Cardiac fibroblast (primary cell): ENCODE data around the gene SLC4A5.

Experiments
- DNase-seq, 2 donors: peaks; one replicate each; pipeline versions ENCODE4 v3.0.0 to v3.0.0-alpha.2; 2010; ENCODE audit warnings: low read depth in 2 of 2
- H3K4me3 ChIP-seq, 2 donors: replicated peaks in 1 of 2; 1 replicate in 1 of 2; 2 replicates in 1 of 2; pipeline ENCODE4 v1.5.1; 2011; ENCODE audit warnings: low read depth in 2 of 2, low read length in 2 of 2, mild to moderate bottlenecking in 2 of 2, moderate library complexity in 1 of 2
- CTCF ChIP-seq: IDR thresholded peaks from one replicate; pipeline ENCODE4 v1.5.1; 2011; ENCODE audit warnings: low read depth, mild to moderate bottlenecking, low read length, inconsistent platforms

SLC4A5 gene

GRCh38 chr2:74181739-74182138, 161.5 kb downstream of the SLC4A5 start:
- H3K4me3 ChIP-seq: no peak overlapping the region
- no peak for TF ChIP-seq CTCF
- DNase-seq: no peak

GRCh38 chr2:74179063-74179865, 164.0 kb downstream of the SLC4A5 start:
- TF ChIP-seq CTCF: peak; percentile 28
- no peak for DNase-seq
- peak overlapping the region; percentile 68 to 72 for H3K4me3 ChIP-seq

- peak; percentile 99 for DNase-seq
- TF ChIP-seq CTCF: no peak
- H3K4me3 ChIP-seq: peak within 1 kb of the TSS; percentile 68 to 72
These were observed 164.8 kb downstream of the SLC4A5 start, which contains the start of gene MOB1A for GRCh38 chr2:74178211-74179062. Gene MOB1A (minus strand): TSS chr2:74178879. CDS start chr2:74178674, 205 bp downstream.

DNA sequence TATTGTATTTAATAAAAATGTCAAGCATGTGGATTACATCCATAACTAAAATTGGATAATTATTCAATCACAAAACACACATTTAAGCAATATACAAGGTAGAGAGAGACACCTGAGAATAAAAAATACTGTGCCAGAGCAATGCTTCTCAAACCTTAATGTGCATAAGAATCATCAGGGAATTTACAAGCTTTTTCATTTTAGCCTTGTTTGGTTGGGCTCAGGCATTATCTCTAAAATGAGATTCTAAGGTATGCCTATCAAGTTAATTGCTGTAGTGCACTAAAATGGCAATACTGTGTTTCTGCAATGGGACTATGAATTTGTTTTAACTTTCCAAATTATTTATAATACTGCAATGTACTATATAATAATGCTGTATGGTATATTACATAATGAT, 165.5 kb downstream of the SLC4A5 start:
- H3K4me3 ChIP-seq: peak overlapping the region; percentile 68 to 72
- no peak for TF ChIP-seq CTCF

DNA sequence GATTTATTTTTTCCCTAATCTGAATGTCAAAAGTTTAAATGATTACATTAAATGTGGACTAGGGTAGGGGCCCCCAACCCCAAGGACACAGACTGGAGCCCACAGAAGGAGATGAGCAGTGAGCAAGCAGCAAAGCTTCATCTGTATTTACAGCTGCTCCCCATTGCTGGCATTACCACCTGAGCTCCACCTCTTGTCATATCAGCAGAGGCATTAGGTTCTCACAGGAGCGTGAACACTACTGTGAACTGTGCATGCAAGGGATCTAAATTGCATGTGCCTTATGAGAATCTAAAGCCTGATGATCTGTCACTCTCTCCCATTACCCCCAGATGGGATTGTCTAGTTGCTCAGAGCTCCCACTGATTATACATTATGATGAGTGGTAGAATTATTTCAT, 168.3 kb downstream of the SLC4A5 start:
- no peak for TF ChIP-seq CTCF
- H3K4me3 ChIP-seq: no peak overlapping the region

More for the DNA sequence above, 165.5 kb downstream of the SLC4A5 start:
- no peak for DNase-seq

DNA sequence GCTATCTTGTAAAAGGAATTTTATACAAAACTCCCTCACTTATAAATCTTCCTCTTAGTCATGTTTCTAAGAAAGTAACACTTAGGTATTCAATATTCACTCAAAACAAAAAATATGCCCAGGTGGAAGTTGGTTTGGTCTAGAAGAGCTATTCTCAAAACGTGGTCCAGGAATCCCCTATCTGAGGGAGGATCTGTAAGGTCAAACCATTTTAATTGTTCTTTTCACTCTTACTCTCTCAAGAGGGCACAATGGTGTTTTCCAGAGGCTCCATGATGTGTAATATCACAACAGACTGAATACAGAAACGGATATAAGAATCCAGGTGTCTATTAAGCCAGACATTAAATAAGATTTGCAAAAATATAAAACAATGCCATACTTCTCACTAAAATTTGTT, 174.5 kb downstream of the SLC4A5 start:
- TF ChIP-seq CTCF: no peak
- no peak overlapping the region for H3K4me3 ChIP-seq
- no peak for DNase-seq

More for the DNA sequence above, 168.3 kb downstream of the SLC4A5 start:
- no peak for DNase-seq
